IPS-15b (cell line): ENCODE data around the gene MACROD1.

Experiments
- H3K27me3 ChIP-seq: one replicate; pipeline ENCODE4 v1.6.1; 2013; ENCODE audit warnings: low read length; ENCODE audit not compliant: control insufficient read depth, insufficient read depth
- H3K36me3 ChIP-seq: one replicate; pipeline ENCODE4 v1.6.1; 2013; ENCODE audit warnings: low read length; ENCODE audit not compliant: control insufficient read depth, insufficient read depth
- H3K4me1 ChIP-seq: one replicate; pipeline ENCODE4 v1.6.1; 2013; ENCODE audit warnings: mild to moderate bottlenecking, low read length; ENCODE audit not compliant: control insufficient read depth, insufficient read depth
- H3K4me3 ChIP-seq: one replicate; pipeline ENCODE4 v1.5.1; 2013; ENCODE audit warnings: low read depth, low read length
- H3K9ac ChIP-seq: one replicate; pipeline ENCODE4 v1.6.1; 2013; ENCODE audit warnings: low read depth, mild to moderate bottlenecking, low read length
- H3K9me3 ChIP-seq: one replicate; pipeline ENCODE4 v1.6.1; 2013; ENCODE audit warnings: mild to moderate bottlenecking, low read length; ENCODE audit not compliant: control insufficient read depth, insufficient read depth

MACROD1 gene

DNA sequence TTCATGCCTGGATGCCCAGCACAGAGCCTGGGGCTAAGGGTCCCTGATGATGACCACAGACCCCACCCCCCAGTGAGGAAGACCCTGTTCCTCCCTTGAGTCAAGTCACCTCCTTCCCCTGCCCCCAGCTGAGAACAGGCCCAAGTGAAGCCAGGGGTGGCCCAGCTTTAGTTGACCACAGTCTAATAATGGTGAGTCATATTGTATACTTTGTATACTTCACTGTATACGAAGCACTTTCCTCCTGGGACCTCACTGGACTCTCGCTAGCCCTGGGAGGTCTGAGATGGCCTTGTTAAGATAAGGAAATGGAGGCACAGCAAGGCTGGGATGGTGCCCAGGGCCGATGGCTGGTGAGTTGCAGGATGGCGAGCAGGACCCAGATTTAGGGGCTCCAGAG, 133.9 kb downstream of the MACROD1 start:
- Histone ChIP-seq H3K27me3 (peaks cover 55% of the 10 kb centered on the region), H3K4me1 (peaks cover 12% of the 10 kb centered on the region), H3K36me3 (no peaks in the 10 kb centered on the region), H3K4me3 (no peak overlapping the region), H3K9ac (no peak overlapping the region), H3K9me3 (no peaks in the 10 kb centered on the region)

DNA sequence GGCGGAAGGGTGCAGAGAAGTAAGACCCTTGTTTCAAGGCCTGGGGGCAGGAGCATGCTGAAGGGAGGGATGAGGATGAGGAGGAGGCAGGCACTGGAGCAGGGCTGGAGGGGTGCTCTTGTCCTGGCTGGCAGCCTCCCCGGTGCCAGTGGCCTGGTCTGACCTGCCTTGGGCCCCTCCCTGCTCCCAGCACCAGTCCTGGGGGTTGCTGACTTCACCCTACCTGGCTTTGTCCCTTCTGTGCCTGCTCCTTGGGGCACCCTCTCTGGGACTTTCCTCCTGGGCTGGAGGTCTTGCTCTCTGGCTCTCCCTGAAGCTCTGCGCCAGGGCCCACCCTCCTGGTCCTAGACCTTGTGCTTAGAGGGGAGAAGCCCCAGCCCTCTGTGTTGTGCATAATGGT, 134.9 kb downstream of the MACROD1 start:
- peaks cover 12% of the 10 kb centered on the region for H3K4me1 ChIP-seq

DNA sequence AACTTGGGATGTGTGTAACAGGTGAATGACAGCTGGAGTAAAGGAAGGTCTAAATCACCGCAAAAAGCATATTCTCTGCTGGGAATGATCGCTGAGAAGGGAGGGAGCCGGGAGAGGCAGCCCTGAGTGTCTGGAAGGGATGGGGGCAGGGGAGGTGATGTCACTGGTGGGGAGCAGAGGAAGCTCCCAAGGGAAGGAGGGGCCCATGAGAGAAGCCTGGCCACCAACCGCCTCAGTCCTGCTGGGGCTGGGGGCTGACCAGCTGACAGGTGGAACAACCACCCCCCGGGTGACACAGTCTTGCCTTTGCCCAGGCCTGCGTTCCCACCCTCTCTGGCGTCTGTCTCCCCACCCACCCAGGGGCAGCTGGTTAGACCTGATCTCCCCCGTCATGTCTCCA, 136.1 kb downstream of the MACROD1 start:
- Histone ChIP-seq H3K36me3 (no peaks in the 10 kb centered on the region), H3K9ac (no peak overlapping the region), H3K4me1 (peaks cover 14% of the 10 kb centered on the region), H3K9me3 (no peaks in the 10 kb centered on the region), H3K4me3 (no peak overlapping the region), H3K27me3 (peaks cover 43% of the 10 kb centered on the region)

More for the DNA sequence above, 134.9 kb downstream of the MACROD1 start:
- Histone ChIP-seq H3K4me3 (no peak overlapping the region), H3K27me3 (peaks cover 49% of the 10 kb centered on the region), H3K9ac (no peak overlapping the region), H3K36me3 (no peaks in the 10 kb centered on the region), H3K9me3 (no peaks in the 10 kb centered on the region)

DNA sequence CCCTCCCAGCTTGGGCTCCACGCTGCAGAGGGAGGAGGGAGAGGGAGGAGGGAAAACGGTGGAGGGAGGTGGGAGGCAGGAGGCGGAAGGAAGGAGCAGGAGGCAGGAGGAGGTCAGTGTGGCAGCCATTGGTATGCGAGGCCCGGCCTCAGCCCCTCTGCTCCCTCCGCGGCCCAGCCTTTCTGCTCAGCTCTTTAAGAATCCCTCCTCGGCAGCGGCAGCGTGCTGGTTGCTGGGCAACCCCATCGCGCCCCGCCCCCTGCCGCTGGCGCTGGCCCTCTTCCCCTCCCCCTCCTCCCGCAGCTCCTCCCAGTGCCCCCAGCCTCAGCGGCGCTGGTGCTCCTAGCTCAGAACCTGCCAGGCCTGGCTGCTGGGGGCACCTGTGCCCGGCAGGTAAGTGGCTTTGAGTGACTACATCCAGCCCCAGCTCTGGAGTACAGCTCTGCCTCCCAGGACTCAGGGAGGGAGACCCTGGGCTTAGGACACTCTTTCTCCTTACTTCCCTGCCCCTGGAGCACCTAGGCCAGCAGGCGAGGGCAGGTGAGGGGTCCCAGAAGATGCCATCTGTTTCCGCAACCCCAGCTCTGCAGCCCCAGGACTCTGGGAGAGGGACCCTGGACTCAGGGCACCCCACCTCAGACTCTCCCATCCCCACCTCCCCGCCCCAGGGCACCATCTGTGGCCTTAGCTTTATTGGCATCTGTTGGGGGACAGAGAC, 137.4 kb downstream of the MACROD1 start:
- H3K27me3 ChIP-seq = peaks cover 36% of the 10 kb centered on the region
- peak overlapping the region; percentile 39 for H3K4me3 ChIP-seq
- H3K4me1 ChIP-seq = peaks cover 16% of the 10 kb centered on the region
- no peak overlapping the region for H3K9ac ChIP-seq
- no peaks in the 10 kb centered on the region for H3K36me3 ChIP-seq
- no peaks in the 10 kb centered on the region for H3K9me3 ChIP-seq

DNA sequence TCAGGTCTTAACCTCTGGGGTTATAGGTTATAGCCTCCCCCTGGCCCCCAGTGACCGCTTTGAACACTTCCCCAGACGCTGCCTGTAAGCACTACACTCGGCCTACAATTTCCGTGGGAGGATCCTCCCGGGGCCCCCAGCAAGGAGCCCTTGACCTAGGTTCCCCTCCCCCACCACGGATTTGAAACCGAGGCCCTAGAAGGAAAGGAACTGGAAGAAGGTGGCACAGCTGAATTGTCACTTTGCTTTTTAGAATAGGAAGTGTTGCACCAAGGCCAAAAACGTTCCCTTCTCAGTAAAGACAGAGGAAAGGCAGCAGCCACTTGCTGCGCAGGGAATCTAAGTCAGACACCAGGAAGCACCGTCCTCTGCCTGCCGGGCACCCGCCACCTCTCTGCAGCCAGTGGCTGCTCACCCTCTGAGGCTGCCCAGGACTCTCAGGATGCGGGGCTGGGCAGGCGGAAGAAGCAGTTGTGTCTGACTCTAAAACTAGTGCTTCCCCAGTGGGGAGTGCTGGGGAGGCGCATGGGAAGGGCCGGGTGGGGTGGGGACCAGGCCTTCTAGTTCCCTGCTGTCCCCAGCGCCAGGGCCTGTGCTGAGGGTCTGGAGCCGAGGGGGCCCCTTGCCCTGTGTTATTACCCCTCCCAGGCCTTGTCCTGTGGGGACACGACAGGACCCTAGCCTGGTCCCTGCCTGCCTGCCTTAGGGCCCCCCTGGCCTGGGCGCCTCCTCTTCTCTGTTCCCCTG, 138.1 kb downstream of the MACROD1 start:
- no peaks in the 10 kb centered on the region for H3K36me3 ChIP-seq
- H3K4me3 ChIP-seq = peak overlapping the region; percentile 39
- H3K27me3 ChIP-seq = peaks cover 31% of the 10 kb centered on the region
- H3K9me3 ChIP-seq = no peaks in the 10 kb centered on the region
- H3K9ac ChIP-seq = no peak overlapping the region
- peaks cover 16% of the 10 kb centered on the region for H3K4me1 ChIP-seq

DNA sequence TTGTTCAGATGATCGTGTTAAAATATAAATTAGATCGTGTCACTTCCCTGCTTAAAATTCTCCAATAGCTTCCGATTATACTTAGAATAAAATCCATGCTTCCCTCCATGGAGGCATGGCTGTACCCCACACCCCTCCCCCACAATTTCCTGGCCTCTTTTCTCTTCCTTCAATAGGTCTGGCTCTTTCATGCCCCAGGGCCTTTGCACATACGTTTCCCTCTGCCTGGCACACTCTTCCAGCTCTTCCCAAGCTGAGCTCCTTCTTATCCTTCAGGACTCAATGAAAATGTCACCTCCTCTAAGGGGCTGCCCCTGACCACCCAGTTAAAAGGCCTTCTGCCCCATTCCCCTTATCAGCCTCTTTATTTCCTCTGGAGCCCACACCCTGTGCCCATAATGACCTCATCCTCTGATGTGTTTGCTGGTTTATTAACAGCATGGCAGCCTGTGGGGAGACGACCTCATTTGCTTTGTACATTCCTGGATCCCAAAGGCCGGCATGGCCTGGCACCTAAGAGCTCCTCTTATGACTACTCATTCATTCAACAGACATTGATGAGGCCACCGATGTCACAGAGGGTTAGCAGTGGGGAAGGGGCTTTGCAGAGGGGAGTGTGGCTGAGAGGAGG, 139.2 kb downstream of the MACROD1 start:
- Histone ChIP-seq H3K9me3 (no peaks in the 10 kb centered on the region), H3K9ac (no peak overlapping the region), H3K27me3 (peaks cover 19% of the 10 kb centered on the region), H3K36me3 (no peaks in the 10 kb centered on the region), H3K4me3 (no peak overlapping the region), H3K4me1 (peaks cover 16% of the 10 kb centered on the region)

DNA sequence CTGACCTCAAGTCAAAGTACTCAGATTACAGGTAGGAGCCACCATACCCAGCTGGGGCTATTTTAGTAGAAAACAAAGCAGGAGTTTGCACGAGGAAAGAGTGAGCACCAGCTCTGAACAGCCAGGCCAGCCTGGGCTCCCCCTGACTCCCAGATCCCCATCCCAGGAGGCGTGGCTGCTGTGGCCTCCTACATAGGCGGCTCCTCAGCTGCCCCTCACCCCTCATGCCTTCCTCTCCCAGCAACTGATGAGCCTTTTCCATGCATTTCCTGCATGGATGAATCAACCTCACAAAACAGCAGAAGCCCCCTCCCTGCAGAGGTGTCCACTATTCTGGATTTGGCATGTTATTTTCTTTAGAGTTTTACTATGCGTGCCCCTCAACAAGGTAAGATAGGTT, 140.7 kb downstream of the MACROD1 start:
- H3K36me3 ChIP-seq = no peaks in the 10 kb centered on the region
- H3K9me3 ChIP-seq = no peaks in the 10 kb centered on the region
- H3K4me3 ChIP-seq = no peak overlapping the region
- H3K27me3 ChIP-seq = peaks cover 13% of the 10 kb centered on the region
- no peak overlapping the region for H3K9ac ChIP-seq
- H3K4me1 ChIP-seq = peaks cover 16% of the 10 kb centered on the region

DNA sequence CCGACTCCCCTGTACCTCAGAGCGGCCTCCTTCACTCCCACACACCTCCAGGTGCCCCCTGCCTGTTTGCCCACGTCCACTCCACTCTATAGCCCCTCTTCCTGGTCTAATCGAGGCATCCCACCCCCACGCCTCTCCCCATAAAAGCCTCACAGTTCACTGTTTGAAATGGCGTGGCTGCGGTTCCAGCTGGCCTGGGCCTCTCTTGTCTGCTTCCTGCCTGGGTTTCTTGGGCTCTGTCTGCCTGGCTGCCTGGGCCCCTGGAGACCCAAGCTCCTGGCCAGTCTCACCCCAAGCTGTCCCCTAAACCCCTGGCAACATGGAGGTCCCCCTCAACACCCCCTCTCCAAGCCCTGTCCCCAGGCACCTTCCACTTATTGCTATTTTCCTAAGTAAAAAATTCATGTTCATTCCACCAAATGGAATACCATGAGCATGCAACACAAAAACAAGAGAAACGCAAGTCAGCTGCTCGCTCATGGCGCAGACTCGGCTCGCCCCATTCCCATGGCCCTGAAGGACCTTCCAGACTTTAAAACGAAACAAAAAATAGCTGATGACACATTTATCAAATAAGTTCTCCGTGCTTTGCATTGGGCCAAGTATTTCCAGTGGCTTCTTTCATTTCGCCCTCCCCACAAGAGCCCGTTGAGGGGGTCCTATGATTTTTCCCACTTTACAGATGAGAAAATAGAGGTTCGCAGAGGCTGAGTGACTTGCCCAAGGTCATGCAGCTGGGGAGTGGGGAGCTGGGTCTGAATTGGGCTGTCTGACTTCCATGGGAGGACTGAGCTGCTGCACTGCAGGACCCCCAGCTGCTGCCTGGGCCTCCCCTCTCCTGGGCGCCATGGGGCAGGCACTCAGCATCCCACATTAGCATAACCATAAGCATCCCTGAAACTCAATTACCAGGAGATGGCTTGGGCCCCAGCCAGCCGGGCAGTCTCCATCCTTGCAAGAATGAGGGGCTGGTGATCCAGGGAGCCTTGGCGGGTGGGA, 141.9 kb downstream of the MACROD1 start:
- Histone ChIP-seq H3K9ac (no peak overlapping the region), H3K4me1 (peaks cover 15% of the 10 kb centered on the region), H3K4me3 (no peak overlapping the region), H3K27me3 (peaks cover 6% of the 10 kb centered on the region), H3K36me3 (no peaks in the 10 kb centered on the region), H3K9me3 (no peaks in the 10 kb centered on the region)

DNA sequence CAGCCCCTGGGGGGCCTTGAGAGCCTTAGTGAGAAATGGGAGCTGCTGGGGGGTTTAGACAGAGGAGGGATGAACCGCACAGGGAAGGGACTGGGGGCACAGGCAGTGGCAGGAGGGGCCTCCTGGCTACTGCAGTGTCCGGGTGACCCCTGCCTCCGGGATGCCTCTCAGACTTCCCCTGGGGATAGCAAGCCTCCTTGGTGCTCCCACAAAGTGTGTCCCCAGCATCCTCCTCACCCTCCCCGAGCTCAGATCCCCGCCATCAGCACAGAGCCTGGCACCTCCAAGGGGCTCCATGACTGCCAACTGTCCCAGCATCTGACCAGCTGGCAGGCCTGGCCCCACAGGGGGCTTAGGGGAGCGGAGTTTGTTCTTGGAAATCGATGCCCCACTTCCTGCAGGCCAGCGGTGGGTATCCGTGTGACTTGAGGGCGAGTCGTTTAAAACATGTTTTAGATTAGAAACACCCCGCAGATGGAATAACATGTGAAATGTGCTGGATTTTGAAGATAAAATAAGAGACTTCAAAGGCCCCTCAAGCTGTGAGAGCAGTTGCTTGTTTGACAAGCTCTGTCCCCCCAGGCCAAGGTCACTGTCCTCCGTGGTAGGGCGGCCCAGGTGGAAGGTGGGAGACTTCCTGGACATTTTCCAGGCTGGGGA, 143.7 kb downstream of the MACROD1 start:
- H3K4me1 ChIP-seq = peaks cover 8% of the 10 kb centered on the region
- H3K4me3 ChIP-seq = no peak overlapping the region
- H3K9ac ChIP-seq = no peak overlapping the region
- no peaks in the 10 kb centered on the region for H3K9me3 ChIP-seq
- H3K27me3 ChIP-seq = peaks cover 6% of the 10 kb centered on the region
- no peaks in the 10 kb centered on the region for H3K36me3 ChIP-seq

DNA sequence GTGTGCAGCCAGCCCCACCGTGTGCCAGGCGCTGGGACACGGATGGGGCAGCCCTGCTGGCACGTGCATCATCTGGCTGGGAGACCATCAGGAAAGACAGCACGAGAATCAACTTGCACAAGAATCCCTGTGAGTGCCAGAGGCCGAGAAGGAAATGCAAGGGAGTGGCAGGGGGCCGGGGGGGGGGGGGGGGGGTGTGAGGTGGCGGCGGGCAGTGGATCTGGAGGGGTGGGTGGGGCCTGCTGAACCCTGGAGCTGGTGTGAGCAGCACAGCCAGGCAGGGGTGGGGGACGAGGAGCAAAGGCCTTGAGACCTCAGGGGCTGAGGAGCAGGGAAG, 144.2 kb downstream of the MACROD1 start:
- H3K4me1 ChIP-seq = peaks cover 6% of the 10 kb centered on the region
- no peaks in the 10 kb centered on the region for H3K9me3 ChIP-seq
- no peak overlapping the region for H3K9ac ChIP-seq
- H3K4me3 ChIP-seq = no peak overlapping the region
- no peaks in the 10 kb centered on the region for H3K36me3 ChIP-seq
- peaks cover 6% of the 10 kb centered on the region for H3K27me3 ChIP-seq
